Measurements from ENCODE around the gene CTSA. TPM values are rescaled to one million over a fixed set of nuclear protein-coding genes. Genes with fewer than 3 reads are reported as not detected.
"Not testable (repeated sequence)": the region's sequence is repeated elsewhere in the genome, so short reads cannot be mapped to it uniquely, and the experiment has no call there.

Gene CTSA
- total RNA-seq, 4 donors from 2014 or later: 42.7 to 103 (median 51.3) TPM

DNA sequence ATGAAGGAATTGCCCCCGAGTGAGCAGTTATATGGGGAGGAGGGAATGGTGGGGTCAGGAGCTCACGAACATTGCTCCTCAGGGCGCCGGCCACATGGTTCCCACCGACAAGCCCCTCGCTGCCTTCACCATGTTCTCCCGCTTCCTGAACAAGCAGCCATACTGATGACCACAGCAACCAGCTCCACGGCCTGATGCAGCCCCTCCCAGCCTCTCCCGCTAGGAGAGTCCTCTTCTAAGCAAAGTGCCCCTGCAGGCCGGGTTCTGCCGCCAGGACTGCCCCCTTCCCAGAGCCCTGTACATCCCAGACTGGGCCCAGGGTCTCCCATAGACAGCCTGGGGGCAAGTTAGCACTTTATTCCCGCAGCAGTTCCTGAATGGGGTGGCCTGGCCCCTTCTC is 7.2 kb downstream of the CTSA start:
- TF ChIP-seq, protein P1, sequence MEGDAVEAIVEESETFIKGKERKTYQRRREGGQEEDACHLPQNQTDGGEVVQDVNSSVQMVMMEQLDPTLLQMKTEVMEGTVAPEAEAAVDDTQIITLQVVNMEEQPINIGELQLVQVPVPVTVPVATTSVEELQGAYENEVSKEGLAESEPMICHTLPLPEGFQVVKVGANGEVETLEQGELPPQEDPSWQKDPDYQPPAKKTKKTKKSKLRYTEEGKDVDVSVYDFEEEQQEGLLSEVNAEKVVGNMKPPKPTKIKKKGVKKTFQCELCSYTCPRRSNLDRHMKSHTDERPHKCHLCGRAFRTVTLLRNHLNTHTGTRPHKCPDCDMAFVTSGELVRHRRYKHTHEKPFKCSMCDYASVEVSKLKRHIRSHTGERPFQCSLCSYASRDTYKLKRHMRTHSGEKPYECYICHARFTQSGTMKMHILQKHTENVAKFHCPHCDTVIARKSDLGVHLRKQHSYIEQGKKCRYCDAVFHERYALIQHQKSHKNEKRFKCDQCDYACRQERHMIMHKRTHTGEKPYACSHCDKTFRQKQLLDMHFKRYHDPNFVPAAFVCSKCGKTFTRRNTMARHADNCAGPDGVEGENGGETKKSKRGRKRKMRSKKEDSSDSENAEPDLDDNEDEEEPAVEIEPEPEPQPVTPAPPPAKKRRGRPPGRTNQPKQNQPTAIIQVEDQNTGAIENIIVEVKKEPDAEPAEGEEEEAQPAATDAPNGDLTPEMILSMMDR (IDR thresholded peaks at IDR 0.05): no peak
- TF ChIP-seq POLR2A (IDR thresholded peaks at IDR 0.05): no peak
- WGBS, 2 donors: 85% methylated on average over 9 to 12 of the region's 12 CpGs
- Histone ChIP-seq H3K4me3 (replicated peaks in 1 of 3) (no peak overlapping the region), H3K27ac (no peak overlapping the region), H3K9me3 (no peaks in the 10 kb centered on the region), H3K4me1 (no peaks in the 10 kb centered on the region), H3K27me3 (no peaks in the 10 kb centered on the region), H3K36me3 (peaks cover 6 to 9% of the 10 kb centered on the region in 2 donors)
- DNase-seq: no peak
- intact Hi-C loops (cut with DNase I): no loop called here

DNA sequence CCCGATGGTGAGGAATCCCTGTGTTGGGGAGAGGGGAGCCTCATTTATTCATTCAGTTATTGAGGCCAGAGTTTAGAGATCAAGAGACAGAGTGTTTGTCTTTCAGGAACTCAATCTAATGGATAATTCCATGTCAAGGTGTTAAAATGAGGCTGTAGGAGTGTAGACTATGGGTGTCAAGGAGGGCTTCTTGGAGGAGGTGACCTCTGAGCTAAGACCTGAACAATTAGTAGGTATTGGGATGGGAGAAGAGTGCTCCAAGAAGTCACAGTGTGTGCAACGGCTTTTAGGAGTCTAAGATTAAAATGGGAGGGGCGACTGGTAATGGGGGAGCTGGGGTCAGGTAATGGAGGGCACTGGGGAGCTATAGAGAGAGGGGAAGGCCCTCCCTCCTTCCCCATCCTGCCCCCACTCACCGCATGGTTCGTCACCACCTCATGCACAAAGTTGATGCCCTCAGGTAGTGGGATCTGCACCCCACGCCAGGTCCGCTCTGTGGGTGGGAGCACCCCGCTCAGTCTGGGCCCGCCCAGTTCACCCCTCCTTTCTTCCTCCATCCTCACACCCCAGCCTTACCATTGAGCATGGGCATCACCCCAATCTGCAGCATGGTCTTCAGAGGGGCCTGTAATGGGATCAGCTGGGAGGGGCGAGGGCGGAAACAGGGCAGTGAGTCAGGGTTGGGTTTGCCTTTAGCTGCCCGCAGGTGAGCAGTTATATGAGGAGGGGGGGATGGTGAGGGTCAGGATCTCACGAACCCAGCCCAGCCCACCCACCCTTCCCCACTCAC is 8.1 kb downstream of the CTSA start:
- Histone ChIP-seq H3K4me3 (replicated peaks in 1 of 3) (no peak overlapping the region), H3K9me3 (no peaks in the 10 kb centered on the region), H3K27ac (no peak overlapping the region), H3K27me3 (no peaks in the 10 kb centered on the region), H3K36me3 (peaks cover 6 to 8% of the 10 kb centered on the region in 2 donors), H3K4me1 (no peaks in the 10 kb centered on the region)
- DNase-seq: no peak
- intact Hi-C loops (cut with DNase I): no loop called here
- TF ChIP-seq, protein P1 (IDR thresholded peaks at IDR 0.05): no peak
- no peak for TF ChIP-seq POLR2A (IDR thresholded peaks at IDR 0.05)
- WGBS, 2 donors: 88 to 90% methylated on average over 13 of the region's 13 CpGs

DNA sequence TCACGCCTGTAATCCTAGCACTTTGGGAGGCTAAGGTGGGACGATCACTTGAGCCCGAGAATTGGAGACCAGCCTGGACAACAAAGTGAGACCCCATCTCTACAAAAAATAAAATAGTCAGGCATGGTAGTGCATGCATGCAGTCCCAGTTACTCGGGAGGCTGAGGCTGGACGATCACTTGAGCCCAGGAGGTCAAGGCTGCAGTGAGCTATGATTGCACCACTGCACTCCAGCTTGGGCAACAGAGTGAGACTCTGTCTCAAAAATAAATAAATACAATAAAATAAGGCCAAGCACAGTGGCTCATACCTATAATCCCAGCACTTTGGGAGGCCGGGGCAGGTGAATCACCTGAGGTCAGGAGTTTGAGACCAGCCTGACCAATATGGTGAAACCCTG is 10.2 kb downstream of the CTSA start:
- H3K27ac ChIP-seq; H3K4me3 ChIP-seq (replicated peaks in 1 of 3); H3K36me3 ChIP-seq; intact Hi-C loops (cut with DNase I); H3K4me1 ChIP-seq; H3K9me3 ChIP-seq; H3K27me3 ChIP-seq; DNase-seq: not testable (repeated sequence)
- 92 to 97% methylated on average over 6 of the region's 6 CpGs for WGBS, 2 donors

DNA sequence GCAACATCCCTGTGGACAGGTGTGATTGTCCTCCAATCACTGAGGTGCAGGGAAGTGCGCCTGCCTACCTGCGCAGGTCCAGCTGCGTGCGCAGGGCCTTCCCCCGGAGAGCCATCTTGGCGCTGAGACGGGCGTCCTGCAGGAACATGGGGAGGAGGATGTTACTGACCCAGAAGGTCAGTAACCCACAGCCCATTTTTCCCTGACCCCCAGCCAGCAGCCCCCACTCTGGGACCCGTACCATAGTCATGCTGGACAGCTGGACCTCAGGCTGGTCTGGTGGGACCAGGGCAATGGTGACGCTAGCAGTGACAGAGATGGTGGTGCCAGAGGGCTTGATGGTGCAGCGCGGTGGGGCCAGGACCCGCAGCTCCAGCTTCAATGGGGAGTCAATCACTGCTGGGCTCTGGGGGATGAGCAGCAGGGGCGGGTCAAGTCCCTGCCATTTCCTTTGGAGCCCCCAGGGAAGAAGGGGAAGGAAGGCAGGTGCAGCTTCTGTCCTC is 11.1 kb downstream of the CTSA start:
- Histone ChIP-seq H3K4me1 (no peaks in the 10 kb centered on the region), H3K4me3 (replicated peaks in 1 of 3) (no peak overlapping the region), H3K27me3 (no peaks in the 10 kb centered on the region), H3K27ac (no peak overlapping the region), H3K9me3 (no peaks in the 10 kb centered on the region), H3K36me3 (peaks cover 0 to 6% of the 10 kb centered on the region in 2 donors)
- 89 to 94% methylated on average over 12 to 14 of the region's 14 CpGs for WGBS, 2 donors
- no peak for DNase-seq
- intact Hi-C loops (cut with DNase I): no loop called here
- TF ChIP-seq POLR2A (IDR thresholded peaks at IDR 0.05): no peak
- TF ChIP-seq, protein P1 (IDR thresholded peaks at IDR 0.05): no peak

DNA sequence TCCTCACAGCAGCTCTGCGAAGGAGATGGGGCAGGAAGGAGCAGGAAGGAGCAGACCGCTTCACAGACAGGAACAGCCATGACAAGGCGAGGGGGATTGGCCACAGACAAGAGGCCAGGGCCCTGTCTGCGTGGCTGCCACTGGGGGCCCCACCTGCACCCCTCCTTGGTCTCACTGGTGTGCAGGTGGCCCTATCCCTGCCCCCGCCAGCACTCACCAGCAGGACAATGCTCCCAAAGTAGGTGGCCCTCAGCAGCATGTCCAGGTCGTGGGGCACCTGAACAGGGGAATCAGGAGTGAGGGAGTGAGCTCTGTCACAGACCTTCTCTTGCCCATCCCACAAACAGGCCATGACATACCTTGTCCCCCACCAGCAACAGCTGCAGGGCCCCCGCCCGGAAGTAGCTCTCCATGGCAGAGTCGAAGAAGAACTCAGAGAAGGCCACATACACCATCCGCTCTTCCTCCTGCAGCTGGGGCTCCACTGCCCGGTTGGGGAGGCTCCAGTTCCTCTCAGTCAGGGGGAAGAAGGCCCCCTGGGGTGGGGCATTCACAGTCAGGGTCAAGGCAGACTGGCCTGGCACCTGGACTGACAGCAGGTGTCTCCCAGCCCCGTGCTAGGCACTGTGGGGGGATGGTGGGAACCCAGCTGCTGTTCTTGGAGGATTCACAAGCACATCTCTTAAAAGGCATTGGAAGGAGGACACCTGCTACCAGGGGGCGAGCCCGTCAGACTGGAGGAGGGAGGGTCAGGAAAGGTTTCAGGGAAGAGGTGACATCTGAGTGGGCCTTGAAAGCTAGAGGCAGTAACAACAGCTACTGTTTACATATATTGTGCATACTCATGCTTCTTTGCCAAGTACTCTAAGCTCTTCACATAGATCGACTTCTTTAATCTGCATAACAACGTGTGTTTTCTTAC is 13.7 kb downstream of the CTSA start:
- 83 to 87% methylated on average over 13 to 15 of the region's 16 CpGs for WGBS, 2 donors
- intact Hi-C loops (cut with DNase I): no loop called here
- TF ChIP-seq POLR2A (IDR thresholded peaks at IDR 0.05): no peak
- TF ChIP-seq, protein P1 (IDR thresholded peaks at IDR 0.05): no peak
- H3K4me3 ChIP-seq (replicated peaks in 1 of 3): no peak overlapping the region
- no peak for DNase-seq
- no peaks in the 10 kb centered on the region for H3K27me3 ChIP-seq
- no peak overlapping the region for H3K27ac ChIP-seq
- H3K9me3 ChIP-seq: no peaks in the 10 kb centered on the region
- H3K36me3 ChIP-seq: peaks cover 0 to 6% of the 10 kb centered on the region in 2 donors
- no peaks in the 10 kb centered on the region for H3K4me1 ChIP-seq

All from thyroid gland (tissue), 4 donors.